ENCODE results near the gene KLHL29.
A peak's percentile ranks its signal among the peaks of the same experiment; 100 is the strongest.
"Not testable (repeated sequence)": the region's sequence is repeated elsewhere in the genome, so short reads cannot be mapped to it uniquely, and the experiment has no call there.

KLHL29 gene

GRCh38 chr2:23713351-23713750 lies 328.4 kb downstream of the KLHL29 start:
- POLR2A ChIA-PET (ENCODE audit: low non-redundant PET) = no interaction called here
- CTCF ChIA-PET = no interaction called here
- no peak for DNase-seq (ENCODE audit: low spot score)
- no peak for TF ChIP-seq CTCF (conservative IDR thresholded peaks at IDR 0.05; ENCODE audit: low read depth)
- H3K27ac ChIP-seq = no peak overlapping the region

GRCh38 chr2:23718931-23719700 lies 334.1 kb downstream of the KLHL29 start:
- DNase-seq (ENCODE audit: low spot score) = no peak
- ChIA-PET CTCF (interaction anchor here (0.6 kb wide), 1 partner anchor 214 kb away, joined by 3 read pairs; no protein-coding TSS in a partner anchor), POLR2A (ENCODE audit: low non-redundant PET) (no interaction called here)
- no peak for TF ChIP-seq CTCF (conservative IDR thresholded peaks at IDR 0.05; ENCODE audit: low read depth)
- H3K27ac ChIP-seq = no peak overlapping the region

- no peak for TF ChIP-seq CTCF (conservative IDR thresholded peaks at IDR 0.05; ENCODE audit: low read depth)
- CTCF ChIA-PET = interaction anchor here (0.6 kb wide), 1 partner anchor 215 kb away, joined by 3 read pairs; no protein-coding TSS in a partner anchor
- no peak overlapping the region for H3K27ac ChIP-seq
- POLR2A ChIA-PET (ENCODE audit: low non-redundant PET) = no interaction called here
- DNase-seq (ENCODE audit: low spot score) = no peak
These were observed 334.7 kb downstream of the KLHL29 start for GRCh38 chr2:23719716-23720115.

GRCh38 chr2:23720705-23721453 lies 335.9 kb downstream of the KLHL29 start:
- ChIA-PET POLR2A (ENCODE audit: low non-redundant PET) (no interaction called here), CTCF (no interaction called here)
- no peak for TF ChIP-seq CTCF (conservative IDR thresholded peaks at IDR 0.05; ENCODE audit: low read depth)

GRCh38 chr2:23721454-23721826 lies 336.5 kb downstream of the KLHL29 start:
- DNase-seq (ENCODE audit: low spot score) = no peak
- CTCF ChIA-PET = no interaction called here
- no peak for TF ChIP-seq CTCF (conservative IDR thresholded peaks at IDR 0.05; ENCODE audit: low read depth)
- H3K27ac ChIP-seq = peak overlapping the region; percentile 39
- POLR2A ChIA-PET (ENCODE audit: low non-redundant PET) = no interaction called here

More at GRCh38 chr2:23720705-23721453, 335.9 kb downstream of the KLHL29 start:
- no peak for DNase-seq (ENCODE audit: low spot score)
- H3K27ac ChIP-seq = peak overlapping the region; percentile 39

- POLR2A ChIA-PET (ENCODE audit: low non-redundant PET) = no interaction called here
- no peak for TF ChIP-seq CTCF (conservative IDR thresholded peaks at IDR 0.05; ENCODE audit: low read depth)
- CTCF ChIA-PET = interaction anchor here (0.7 kb wide), 1 partner anchor 236 kb away, joined by 3 read pairs; no protein-coding TSS in a partner anchor
- no peak overlapping the region for H3K27ac ChIP-seq
- DNase-seq (ENCODE audit: low spot score) = no peak
These were observed 337.3 kb downstream of the KLHL29 start for GRCh38 chr2:23722255-23722654.

GRCh38 chr2:23723029-23723428 lies 338.1 kb downstream of the KLHL29 start:
- CTCF ChIA-PET; POLR2A ChIA-PET (ENCODE audit: low non-redundant PET); DNase-seq (ENCODE audit: low spot score); H3K27ac ChIP-seq: not testable (repeated sequence)

All from RWPE1 (cell line).